A549 (cell line): Measurements from ENCODE around the gene SKI. TPM values are rescaled to one million over a fixed set of nuclear protein-coding genes. Genes with fewer than 3 reads are reported as not detected.

Experiments used
- ATAC-seq, 2 experiments: fragments of 200-7000 bp in 1 of 2; fragments of >200 bp in 1 of 2; cut with Nextera tagmentation in 1 of 2; cut with Tn5 transposase in 1 of 2; 3 replicates each; pipeline versions ENCODE4 v1.8.0 to v1.9.1; 2018 to 2020; ENCODE audit warnings: mild to moderate bottlenecking in 1 of 2, moderate library complexity in 1 of 2
- CTCF ChIA-PET: fragments of 300-600 bp; sonication (Branson Sonifier 250); formaldehyde crosslinking; extraction: SDS; loops from one replicate; lab custom pipeline; 2021; ENCODE audit warnings: antibody characterized with exemption, inconsistent platforms; lab: Yijun Ruan, JAX
- POLR2A ChIA-PET: fragments of 350-600 bp; formaldehyde crosslinking; extraction: SDS; loops from one replicate; lab custom pipeline; 2021; ENCODE audit warnings: antibody characterized with exemption, inconsistent platforms; lab: Yijun Ruan, JAX
- DNase-seq, 2 experiments: peaks; one replicate each; pipeline versions ENCODE4 v3.0.0 to v3.0.0-alpha.2; 2011 to 2016; ENCODE audit warnings: low read depth in 1 of 2, low spot score in 1 of 2
- FAIRE-seq: peaks from 2 replicates; lab custom pipeline; 2011; peaks lifted over from hg19 to GRCh38; lab: Jason Lieb, UNC
- H3K27ac ChIP-seq, 2 experiments: fragments of >200 bp; sonication (Bioruptor Twin); formaldehyde crosslinking; 3 replicates each; pipeline ENCODE4 v1.5.1; 2016 to 2017
- H3K4me1 ChIP-seq: fragments of >200 bp; sonication (Bioruptor Twin); formaldehyde crosslinking; 3 replicates; pipeline ENCODE4 v1.6.1; 2016
- H3K4me2 ChIP-seq: fragments of >200 bp; sonication (Bioruptor Twin); formaldehyde crosslinking; 3 replicates; pipeline ENCODE4 v1.6.1; 2016
- H3K4me3 ChIP-seq: fragments of >200 bp; sonication (Bioruptor Twin); formaldehyde crosslinking; 3 replicates; pipeline ENCODE4 v1.5.1; 2016
- H3K9me3 ChIP-seq: fragments of >200 bp; sonication (Bioruptor Twin); formaldehyde crosslinking; 3 replicates; pipeline ENCODE4 v1.6.1; 2016
- CBX2 ChIP-seq: fragments of 200-600 bp; sonication (generic); IDR thresholded peaks from 2 replicates; pipeline ENCODE4 v1.6.1; 2016; ENCODE audit warnings: low read depth, mild to moderate bottlenecking, borderline replicate concordance
- CHD2 ChIP-seq: fragments of 150-350 bp; IDR thresholded peaks from 2 replicates; pipeline ENCODE4 v1.6.1; 2014; ENCODE audit warnings: low read length; ENCODE audit not compliant: partially characterized antibody
- EHF ChIP-seq: fragments of 250-450 bp; sonication (Bioruptor Pico); IDR thresholded peaks from 2 replicates; pipeline ENCODE4 v1.5.0; 2020; ENCODE audit warnings: mild to moderate bottlenecking
- FOXS1 ChIP-seq: fragments of 250-450 bp; sonication (Bioruptor Pico); IDR thresholded peaks from 2 replicates; pipeline ENCODE4 v1.5.0; 2020; ENCODE audit warnings: mild to moderate bottlenecking, moderate library complexity
- GATA3 ChIP-seq: IDR thresholded peaks from 2 replicates; pipeline ENCODE4 v1.6.1; 2012; ENCODE audit warnings: borderline replicate concordance
- HDAC2 ChIP-seq: fragments of 200-600 bp; sonication (generic); IDR thresholded peaks from 2 replicates; pipeline ENCODE4 v1.6.1; 2016
- HES2 ChIP-seq: fragments of >200 bp; sonication (Bioruptor Twin); formaldehyde crosslinking; IDR thresholded peaks from 2 replicates; pipeline ENCODE4 v1.6.1; 2016
- HEYL ChIP-seq: fragments of 250-450 bp; sonication (Bioruptor Pico); IDR thresholded peaks from 2 replicates; pipeline ENCODE4 v1.8.0; 2021; ENCODE audit warnings: mild to moderate bottlenecking, moderate library complexity
- HMGXB4 ChIP-seq: fragments of 250-450 bp; sonication (Bioruptor Pico); IDR thresholded peaks from 2 replicates; pipeline ENCODE4 v1.5.0; 2021; ENCODE audit warnings: mild to moderate bottlenecking, moderate library complexity, borderline replicate concordance
- HOXA7 ChIP-seq: fragments of 250-450 bp; sonication (Bioruptor Pico); IDR thresholded peaks from 2 replicates; pipeline ENCODE4 v1.5.0; 2020; ENCODE audit warnings: mild to moderate bottlenecking, moderate library complexity
- HOXB13 ChIP-seq: fragments of 250-450 bp; sonication (Bioruptor Pico); IDR thresholded peaks from 2 replicates; pipeline ENCODE4 v1.5.0; 2020; ENCODE audit warnings: low read depth, mild to moderate bottlenecking, moderate library complexity
- JUNB ChIP-seq: fragments of >200 bp; sonication (Bioruptor Twin); formaldehyde crosslinking; IDR thresholded peaks from 2 replicates; pipeline ENCODE4 v1.6.1; 2016
- KDM1A ChIP-seq: fragments of 200-600 bp; sonication (generic); IDR thresholded peaks from 2 replicates; pipeline ENCODE4 v1.6.1; 2016; ENCODE audit warnings: low read depth, mild to moderate bottlenecking
- KDM5A ChIP-seq: fragments of 200-600 bp; sonication (generic); IDR thresholded peaks from 2 replicates; pipeline ENCODE4 v1.6.1; 2016; ENCODE audit warnings: antibody characterized with exemption, mild to moderate bottlenecking
- POLR2A ChIP-seq: IDR thresholded peaks from 2 replicates; pipeline ENCODE4 v1.6.1; 2012; ENCODE audit warnings: mild to moderate bottlenecking, low read length
- RARB ChIP-seq: fragments of 250-450 bp; sonication (Bioruptor Pico); IDR thresholded peaks from 2 replicates; pipeline ENCODE4 v1.8.0; 2021; ENCODE audit warnings: mild to moderate bottlenecking, moderate library complexity
- RFX5 ChIP-seq: fragments of 450-650 bp; IDR thresholded peaks from 2 replicates; pipeline ENCODE4 v1.7.1; 2014; ENCODE audit warnings: antibody characterized with exemption, mild to moderate bottlenecking, moderate library complexity
- SREBF2 ChIP-seq: fragments of 450-650 bp; IDR thresholded peaks from 2 replicates; pipeline ENCODE4 v1.6.1; 2014; ENCODE audit warnings: mild to moderate bottlenecking, moderate library complexity
- ZC3H11A ChIP-seq: fragments of 450-650 bp; IDR thresholded peaks from 2 replicates; pipeline ENCODE4 v1.6.1; 2014; ENCODE audit warnings: antibody characterized with exemption, mild to moderate bottlenecking
- ZSCAN20 ChIP-seq: fragments of 250-450 bp; sonication (Bioruptor Pico); IDR thresholded peaks from 2 replicates; pipeline ENCODE4 v1.8.0; 2022; ENCODE audit warnings: mild to moderate bottlenecking, moderate library complexity
- WGBS: methylation state at CpG from one replicate; pipeline ENCODE4 v1.1.6; 2017; ENCODE audit errors: missing lambda C conversion rate; 5-methylcytosine and 5-hydroxymethylcytosine counted together
- polyA plus RNA-seq, 4 experiments: library from polyadenylated mRNA; depleted of rRNA in 3 of 4; stranded (reverse); fragments of >200 nt; fragmentation: RNase III in 1 of 4; extraction: RNeasy Plus Mini Kit Qiagen cat#74134 plus additional on column Dnase treatment in 1 of 4; gene quantifications; 2 replicates in 3 of 4; 3 replicates in 1 of 4; pipeline ENCODE4 v1.2.3, GENCODE V29; 2011 to 2017

The SKI gene
- polyA plus RNA-seq, 2 of the 4 experiments (the other 2 are of a cell fraction): 2.8 to 12.0 TPM

GRCh38 chr1:2248854-2249558, 20.9 kb downstream of the SKI start:
- ATAC-seq (no peak), FAIRE-seq (no peak), DNase-seq (no peak)
- POLR2A ChIA-PET: no interaction called here
- Histone ChIP-seq H3K27ac (no peak overlapping the region), H3K4me3 (no peak overlapping the region), H3K9me3 (no peaks in the 10 kb centered on the region), H3K4me2 (no peak overlapping the region), H3K4me1 (no peaks in the 10 kb centered on the region)
- CTCF ChIA-PET: interaction anchor here (0.6 to 1.2 kb wide), 2 partner anchors 9 to 54 kb away, joined by 3 read pairs; no protein-coding TSS in a partner anchor
- WGBS: 91% methylated on average over 12 of the region's 24 CpGs
- TF ChIP-seq GATA3 (no peak), FOXS1 (CRISPR knock-in tag) (no peak), ZC3H11A (no peak), KDM1A (no peak), POLR2A (no peak), HES2 (no peak), ZSCAN20 (CRISPR knock-in tag) (no peak), CBX2 (no peak), SREBF2 (no peak)

- FAIRE-seq: no peak
- no peak overlapping the region for H3K27ac ChIP-seq
These were observed 21.4 kb downstream of the SKI start for GRCh38 chr1:2249559-2249906.

GRCh38 chr1:2250721-2251281, 22.7 kb downstream of the SKI start:
- WGBS: 90% methylated on average over 27 of the region's 27 CpGs
- no peak for TF ChIP-seq CHD2
- TF ChIP-seq JUNB: no peak
- TF ChIP-seq KDM5A: no peak
- TF ChIP-seq HEYL: no peak
- no peak for TF ChIP-seq HES2
- no peak for TF ChIP-seq HMGXB4
- no peak for TF ChIP-seq EHF (CRISPR knock-in tag)
- TF ChIP-seq RFX5: no peak
- TF ChIP-seq, all 56 proteins: peak for 0
- POLR2A ChIA-PET: no interaction called here
- no peak overlapping the region for H3K4me3 ChIP-seq
- no peaks in the 10 kb centered on the region for H3K9me3 ChIP-seq
- FAIRE-seq (no peak), ATAC-seq (no peak), DNase-seq (no peak)
- CTCF ChIA-PET: no interaction called here
- no peaks in the 10 kb centered on the region for H3K4me1 ChIP-seq
- H3K27ac ChIP-seq: no peak overlapping the region
- H3K4me2 ChIP-seq: no peak overlapping the region

More at GRCh38 chr1:2249559-2249906, 21.4 kb downstream of the SKI start:
- no peak overlapping the region for H3K4me2 ChIP-seq
- no peaks in the 10 kb centered on the region for H3K4me1 ChIP-seq
- 89% methylated on average over 8 of the region's 8 CpGs for WGBS
- ChIA-PET POLR2A (no interaction called here), CTCF (interaction anchor here (0.6 to 1.2 kb wide), 2 partner anchors 10 to 54 kb away, joined by 3 read pairs; no protein-coding TSS in a partner anchor)
- no peak for ATAC-seq
- TF ChIP-seq HDAC2 (no peak), HOXA7 (CRISPR knock-in tag) (no peak), CHD2 (no peak), HOXB13 (CRISPR knock-in tag) (no peak), RARB (CRISPR knock-in tag) (no peak)
- H3K9me3 ChIP-seq: no peaks in the 10 kb centered on the region
- no peak for DNase-seq
- H3K4me3 ChIP-seq: no peak overlapping the region
